Fibroblast of villous mesenchyme (primary cell): ENCODE results near the gene CPNE5. TPM values are rescaled to one million over a fixed set of nuclear protein-coding genes. Genes with fewer than 3 reads are reported as not detected.

Experiments
- DNase-seq: peaks from one replicate; pipeline ENCODE4 v3.0.0-alpha.2; 2010; ENCODE audit warnings: low read depth
- H3K4me3 ChIP-seq: 2 replicates; pipeline ENCODE4 v1.5.1; 2011; ENCODE audit warnings: low read depth, mild to moderate bottlenecking, low read length
- total RNA-seq: library from RNA; depleted of rRNA; stranded (reverse); fragments of >200 nt; gene quantifications from 2 replicates; pipeline ENCODE4 v1.2.3, GENCODE V29; 2012
- TF ChIP-seq, protein P1 (sequence below): IDR thresholded peaks from 2 replicates; pipeline ENCODE4 v1.5.1; 2012; ENCODE audit warnings: low read depth, mild to moderate bottlenecking, low read length; ENCODE audit not compliant: insufficient read depth

The CPNE5 gene
- total RNA-seq, 1 donor, result under 0.01 TPM

GRCh38 chr6:36703982-36704381, 135.3 kb downstream of the CPNE5 start:
- no peak overlapping the region for H3K4me3 ChIP-seq
- DNase-seq, result no peak
- TF ChIP-seq, protein P1, sequence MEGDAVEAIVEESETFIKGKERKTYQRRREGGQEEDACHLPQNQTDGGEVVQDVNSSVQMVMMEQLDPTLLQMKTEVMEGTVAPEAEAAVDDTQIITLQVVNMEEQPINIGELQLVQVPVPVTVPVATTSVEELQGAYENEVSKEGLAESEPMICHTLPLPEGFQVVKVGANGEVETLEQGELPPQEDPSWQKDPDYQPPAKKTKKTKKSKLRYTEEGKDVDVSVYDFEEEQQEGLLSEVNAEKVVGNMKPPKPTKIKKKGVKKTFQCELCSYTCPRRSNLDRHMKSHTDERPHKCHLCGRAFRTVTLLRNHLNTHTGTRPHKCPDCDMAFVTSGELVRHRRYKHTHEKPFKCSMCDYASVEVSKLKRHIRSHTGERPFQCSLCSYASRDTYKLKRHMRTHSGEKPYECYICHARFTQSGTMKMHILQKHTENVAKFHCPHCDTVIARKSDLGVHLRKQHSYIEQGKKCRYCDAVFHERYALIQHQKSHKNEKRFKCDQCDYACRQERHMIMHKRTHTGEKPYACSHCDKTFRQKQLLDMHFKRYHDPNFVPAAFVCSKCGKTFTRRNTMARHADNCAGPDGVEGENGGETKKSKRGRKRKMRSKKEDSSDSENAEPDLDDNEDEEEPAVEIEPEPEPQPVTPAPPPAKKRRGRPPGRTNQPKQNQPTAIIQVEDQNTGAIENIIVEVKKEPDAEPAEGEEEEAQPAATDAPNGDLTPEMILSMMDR, result no peak

GRCh38 chr6:36703081-36703606, 136.1 kb downstream of the CPNE5 start:
- H3K4me3 ChIP-seq, result no peak overlapping the region
- TF ChIP-seq, protein P1, result no peak
- DNase-seq, result no peak

DNA sequence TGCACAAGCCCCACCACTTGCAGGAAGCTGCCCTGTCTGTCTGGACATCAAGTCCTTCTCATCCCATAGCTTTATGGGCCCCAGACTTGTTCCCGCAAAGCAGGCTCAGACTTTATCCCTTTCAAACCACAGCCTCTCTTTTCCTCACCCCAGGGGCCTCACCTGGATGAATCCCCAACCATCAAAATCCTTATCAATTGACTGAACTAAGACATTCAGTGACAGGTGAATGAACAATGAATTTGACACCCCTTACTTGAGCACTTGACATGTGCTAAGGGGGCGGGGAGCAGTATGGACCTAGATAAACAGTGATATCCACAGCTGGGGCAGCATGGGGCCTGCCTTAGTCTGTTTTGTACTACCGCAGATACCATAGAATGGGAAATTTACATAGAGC, 136.6 kb downstream of the CPNE5 start:
- TF ChIP-seq, protein P1, result no peak
- no peak overlapping the region for H3K4me3 ChIP-seq
- no peak for DNase-seq

GRCh38 chr6:36701401-36701991, 137.7 kb downstream of the CPNE5 start:
- no peak for DNase-seq
- TF ChIP-seq, protein P1, result no peak
- no peak overlapping the region for H3K4me3 ChIP-seq

- no peak overlapping the region for H3K4me3 ChIP-seq
- no peak for DNase-seq
- TF ChIP-seq, protein P1, result no peak
These were observed 138.4 kb downstream of the CPNE5 start for GRCh38 chr6:36700831-36701230.

GRCh38 chr6:36700071-36700812, 139.0 kb downstream of the CPNE5 start:
- H3K4me3 ChIP-seq, result no peak overlapping the region
- TF ChIP-seq, protein P1, result no peak
- DNase-seq, result no peak
